HCT116 (cell line): ENCODE data around the gene LRRC56. TPM values are rescaled to one million over a fixed set of nuclear protein-coding genes. Genes with fewer than 3 reads are reported as not detected.
A peak's percentile ranks its signal among the peaks of the same experiment; 100 is the strongest.

Source experiments
- ATAC-seq: fragments of 200-7000 bp; cut with Tn5 transposase; 2 replicates; pipeline ENCODE4 v1.9.1; 2020; ENCODE audit warnings: mild to moderate bottlenecking, moderate library complexity
- BruUV-seq: library from RNA; stranded (reverse); fragments of 400-500 nt; replicated peaks from 2 replicates; lab custom pipeline; 2021; lab: Mats Ljungman, UMichigan
- CTCF ChIA-PET: fragments of 300-600 bp; sonication (Branson Sonifier 250); formaldehyde crosslinking; loops from one replicate; lab custom pipeline; 2021; ENCODE audit warnings: antibody characterized with exemption; lab: Charles Lee
- POLR2A ChIA-PET: fragments of 300-600, 350-600 bp; sonication (Branson Sonifier 250); formaldehyde crosslinking; loops from one replicate; lab custom pipeline; 2021; ENCODE audit warnings: antibody characterized with exemption; lab: Charles Lee
- RAD21 ChIA-PET, 2 experiments: fragments of 300-600 bp; sonication (Branson Sonifier 250); formaldehyde crosslinking; loops; one replicate each; lab custom pipeline; 2023; ENCODE audit warnings: low total read pairs in 2 of 2; ENCODE audit not compliant: uncharacterized antibody in 2 of 2, unreplicated experiment in 2 of 2, low non-redundant PET in 1 of 2; lab: Charles Lee
- DNase-seq: peaks from one replicate; pipeline ENCODE4 v3.0.0-alpha.2; 2010; ENCODE audit warnings: low read depth, low spot score
- H2AFZ ChIP-seq: fragments of 200-600 bp; shearing (Covaris generic), sonication (generic); 2 replicates; pipeline ENCODE4 v1.6.1; 2017; ENCODE audit warnings: low read depth, mixed run types, mixed read lengths, antibody characterized with exemption, low read length; ENCODE audit not compliant: poor library complexity, severe bottlenecking
- H3K27ac ChIP-seq: 2 replicates; pipeline ENCODE4 v1.5.1; 2012; ENCODE audit warnings: low read depth, low read length
- H3K27me3 ChIP-seq: fragments of 200-600 bp; sonication (generic); 2 replicates; pipeline ENCODE4 v1.6.1; 2016; ENCODE audit warnings: mixed run types, low read length, mixed read lengths; ENCODE audit not compliant: insufficient read depth
- H3K36me3 ChIP-seq, 2 experiments: fragments of 200-500 bp in 1 of 2; fragments of 200-600 bp in 1 of 2; sonication (Bioruptor generic) in 1 of 2; sonication (generic) in 1 of 2; 2 replicates each; pipeline versions ENCODE4 v1.5.1 to v1.6.1; 2014 to 2016; ENCODE audit warnings: low read length in 2 of 2, inconsistent platforms in 1 of 2, mixed read lengths in 1 of 2, mixed run types in 1 of 2; ENCODE audit not compliant: insufficient read depth in 2 of 2, control insufficient read depth in 1 of 2
- H3K4me1 ChIP-seq, 2 experiments: fragments of 200-600 bp in 1 of 2; sonication (generic) in 1 of 2; 2 replicates each; pipeline versions ENCODE4 v1.5.1 to v1.6.1; 2012 to 2017; ENCODE audit warnings: low read length in 2 of 2, inconsistent platforms in 1 of 2, mild to moderate bottlenecking in 1 of 2, mixed read lengths in 1 of 2, mixed run types in 1 of 2, moderate library complexity in 1 of 2; ENCODE audit not compliant: insufficient read depth in 2 of 2, control insufficient read depth in 1 of 2
- H3K4me2 ChIP-seq: fragments of 200-600 bp; sonication (generic); 2 replicates; pipeline ENCODE4 v1.6.1; 2017; ENCODE audit warnings: mixed run types, low read length, mixed read lengths
- H3K4me3 ChIP-seq, 2 experiments: fragments of 200-600 bp in 1 of 2; sonication (generic) in 1 of 2; replicated peaks in 1 of 2; 2 replicates each; pipeline ENCODE4 v1.5.1; 2011 to 2016; ENCODE audit warnings: low read length in 2 of 2, control low read depth in 1 of 2, low read depth in 1 of 2, mild to moderate bottlenecking in 1 of 2, mixed read lengths in 1 of 2, mixed run types in 1 of 2
- H3K79me2 ChIP-seq: fragments of 200-600 bp; sonication (generic); 2 replicates; pipeline ENCODE4 v1.6.1; 2017; ENCODE audit warnings: mild to moderate bottlenecking, mixed run types, low read length, moderate library complexity, mixed read lengths; ENCODE audit not compliant: insufficient read depth
- H3K9ac ChIP-seq: fragments of 200-600 bp; sonication (generic); 2 replicates; pipeline ENCODE4 v1.6.1; 2016; ENCODE audit warnings: low read length, mixed read lengths
- H3K9me2 ChIP-seq: fragments of 200-600 bp; sonication (generic), shearing (Covaris generic); 2 replicates; pipeline ENCODE4 v1.6.1; 2017; ENCODE audit warnings: mixed run types, mild to moderate bottlenecking, moderate library complexity; ENCODE audit not compliant: insufficient read depth
- H3K9me3 ChIP-seq, 2 experiments: fragments of 200-500 bp in 1 of 2; fragments of 200-600 bp in 1 of 2; sonication (Bioruptor generic) in 1 of 2; sonication (generic) in 1 of 2; 2 replicates each; pipeline ENCODE4 v1.6.1; 2014 to 2017; ENCODE audit warnings: low read length in 2 of 2, mixed read lengths in 2 of 2, inconsistent platforms in 1 of 2, low read depth in 1 of 2, mild to moderate bottlenecking in 1 of 2, mixed run types in 1 of 2, moderate library complexity in 1 of 2; ENCODE audit not compliant: control insufficient read depth in 1 of 2, insufficient read depth in 1 of 2
- H4K20me1 ChIP-seq: fragments of 200-600 bp; sonication (generic), shearing (Covaris generic); 2 replicates; pipeline ENCODE4 v1.6.1; 2017; ENCODE audit warnings: mixed run types, mild to moderate bottlenecking, moderate library complexity; ENCODE audit not compliant: insufficient read depth
- ATF3 ChIP-seq: IDR thresholded peaks from 2 replicates; pipeline ENCODE4 v1.6.1; 2012
- CBX3 ChIP-seq: IDR thresholded peaks from 2 replicates; pipeline ENCODE4 v1.6.1; 2012; ENCODE audit warnings: low read depth
- CEBPB ChIP-seq: IDR thresholded peaks from 2 replicates; pipeline ENCODE4 v1.6.1; 2012; ENCODE audit warnings: low read depth
- CTCF ChIP-seq, 3 experiments: fragments of 200-600 bp in 1 of 3; sonication (generic) in 1 of 3; IDR thresholded peaks in 2 of 3; conservative IDR thresholded peaks in 1 of 3; 2 replicates each; pipeline ENCODE4 v1.5.1; 2012 to 2017; ENCODE audit warnings: low read depth in 2 of 3, low read length in 2 of 3, antibody characterized with exemption in 1 of 3, borderline replicate concordance in 1 of 3, control low read depth in 1 of 3, mild to moderate bottlenecking in 1 of 3, mixed read lengths in 1 of 3, mixed run types in 1 of 3, moderate library complexity in 1 of 3; ENCODE audit not compliant: insufficient read depth in 1 of 3
- ELF1 ChIP-seq: IDR thresholded peaks from 2 replicates; pipeline ENCODE4 v1.6.1; 2012; ENCODE audit warnings: low read depth, borderline replicate concordance
- EZH2 ChIP-seq: fragments of 200-600 bp; sonication (generic); IDR thresholded peaks from 2 replicates; pipeline ENCODE4 v1.6.1; 2017; ENCODE audit warnings: antibody characterized with exemption, mixed run types
- EZH2phosphoT487 ChIP-seq: fragments of 200-600 bp; IDR thresholded peaks from 2 replicates; pipeline ENCODE4 v1.6.1; 2018; ENCODE audit warnings: antibody characterized with exemption, borderline replicate concordance
- FOSL1 ChIP-seq: IDR thresholded peaks from 2 replicates; pipeline ENCODE4 v1.6.1; 2012; ENCODE audit warnings: low read depth
- JUND ChIP-seq: IDR thresholded peaks from 2 replicates; pipeline ENCODE4 v1.6.1; 2012
- MAX ChIP-seq: IDR thresholded peaks from 2 replicates; pipeline ENCODE4 v1.6.1; 2012
- POLR2A ChIP-seq: IDR thresholded peaks from 2 replicates; pipeline ENCODE4 v1.7.0; 2011; ENCODE audit warnings: borderline replicate concordance; ENCODE audit not compliant: insufficient read depth, insufficient read length; ENCODE audit errors: extremely low read depth
- RAD21 ChIP-seq: IDR thresholded peaks from 2 replicates; pipeline ENCODE4 v1.6.1; 2012; ENCODE audit warnings: low read depth, mild to moderate bottlenecking
- SP1 ChIP-seq: IDR thresholded peaks from 2 replicates; pipeline ENCODE4 v1.6.1; 2012; ENCODE audit warnings: low read depth
- SRF ChIP-seq: IDR thresholded peaks from 2 replicates; pipeline ENCODE4 v1.6.1; 2012; ENCODE audit warnings: low read depth
- TCF7L2 ChIP-seq: IDR thresholded peaks from 2 replicates; pipeline ENCODE4 v1.7.0; 2011; ENCODE audit warnings: borderline replicate concordance, inconsistent platforms; ENCODE audit not compliant: insufficient read depth, insufficient read length; ENCODE audit errors: extremely low read depth
- YY1 ChIP-seq: IDR thresholded peaks from 2 replicates; pipeline ENCODE4 v1.6.1; 2011; ENCODE audit warnings: low read length, low read depth, moderate library complexity, mild to moderate bottlenecking; ENCODE audit not compliant: insufficient replicate concordance; ENCODE audit errors: extremely low read depth
- ZBTB33 ChIP-seq: IDR thresholded peaks from 2 replicates; pipeline ENCODE4 v1.6.1; 2011; ENCODE audit warnings: mild to moderate bottlenecking, low read length, moderate library complexity; ENCODE audit not compliant: insufficient replicate concordance; ENCODE audit errors: extremely low read depth
- ZFX ChIP-seq: fragments of 450-650 bp; IDR thresholded peaks from 2 replicates; pipeline ENCODE4 v1.6.1; 2017
- intact Hi-C: fragments of 100-400 bp; cut with micrococcal nuclease; formaldehyde crosslinking; loops from 2 replicates; pipeline ENCODE4 v1.10.0; 2022
- total RNA-seq: library from RNA; stranded (reverse); gene quantifications from one replicate; pipeline ENCODE4 v1.2.1, GENCODE V29; 2021; ENCODE audit not compliant: unreplicated experiment
- TF ChIP-seq, protein P1 (sequence below): IDR thresholded peaks from 2 replicates; pipeline ENCODE4 v1.6.1; 2012; ENCODE audit warnings: low read depth

The LRRC56 gene
- total RNA-seq, 1 experiment from 2014 or later: 9.1 TPM

- peaks cover 20 to 62% of the 10 kb centered on the region in 2 experiments for H3K4me1 ChIP-seq
- no peak for DNase-seq
- H3K36me3 ChIP-seq: 0 out of 4 replicates have a peak, but pooled peaks cover 0 to 3% of the 10 kb centered on the region in 2 experiments
- intact Hi-C loops: no loop called here
- no peaks in the 10 kb centered on the region for H3K9me3 ChIP-seq
- ATAC-seq: no peak
- no peak overlapping the region; the same call in 1 of the 2 replicates for H3K27ac ChIP-seq
- peak overlapping the region; percentile 25; the same call in 1 of the 2 replicates for H3K4me2 ChIP-seq
- H3K9ac ChIP-seq: no peak overlapping the region
- H3K27me3 ChIP-seq: no peaks in the 10 kb centered on the region
- ChIA-PET CTCF (interaction anchor here (0.9 kb wide), 1 partner anchor 17 kb away, joined by 4 read pairs; no protein-coding TSS in a partner anchor), RAD21 (no interaction called here), POLR2A (interaction anchor here (2.1 kb wide), 1 partner anchor 12 kb away, joined by 8 read pairs; the partner anchor contains the start of gene PHRF1)
- no peaks in the 10 kb centered on the region for H3K9me2 ChIP-seq
- no peak overlapping the region for H3K4me3 ChIP-seq
- no peaks in the 10 kb centered on the region for H4K20me1 ChIP-seq
- no TSS peak for BruUV-seq
- peaks cover 15% of the 10 kb centered on the region for H3K79me2 ChIP-seq
- no peak overlapping the region for H2AFZ ChIP-seq
- no peak for TF ChIP-seq POLR2A
- TF ChIP-seq MAX: no peak
- TF ChIP-seq, protein P1, sequence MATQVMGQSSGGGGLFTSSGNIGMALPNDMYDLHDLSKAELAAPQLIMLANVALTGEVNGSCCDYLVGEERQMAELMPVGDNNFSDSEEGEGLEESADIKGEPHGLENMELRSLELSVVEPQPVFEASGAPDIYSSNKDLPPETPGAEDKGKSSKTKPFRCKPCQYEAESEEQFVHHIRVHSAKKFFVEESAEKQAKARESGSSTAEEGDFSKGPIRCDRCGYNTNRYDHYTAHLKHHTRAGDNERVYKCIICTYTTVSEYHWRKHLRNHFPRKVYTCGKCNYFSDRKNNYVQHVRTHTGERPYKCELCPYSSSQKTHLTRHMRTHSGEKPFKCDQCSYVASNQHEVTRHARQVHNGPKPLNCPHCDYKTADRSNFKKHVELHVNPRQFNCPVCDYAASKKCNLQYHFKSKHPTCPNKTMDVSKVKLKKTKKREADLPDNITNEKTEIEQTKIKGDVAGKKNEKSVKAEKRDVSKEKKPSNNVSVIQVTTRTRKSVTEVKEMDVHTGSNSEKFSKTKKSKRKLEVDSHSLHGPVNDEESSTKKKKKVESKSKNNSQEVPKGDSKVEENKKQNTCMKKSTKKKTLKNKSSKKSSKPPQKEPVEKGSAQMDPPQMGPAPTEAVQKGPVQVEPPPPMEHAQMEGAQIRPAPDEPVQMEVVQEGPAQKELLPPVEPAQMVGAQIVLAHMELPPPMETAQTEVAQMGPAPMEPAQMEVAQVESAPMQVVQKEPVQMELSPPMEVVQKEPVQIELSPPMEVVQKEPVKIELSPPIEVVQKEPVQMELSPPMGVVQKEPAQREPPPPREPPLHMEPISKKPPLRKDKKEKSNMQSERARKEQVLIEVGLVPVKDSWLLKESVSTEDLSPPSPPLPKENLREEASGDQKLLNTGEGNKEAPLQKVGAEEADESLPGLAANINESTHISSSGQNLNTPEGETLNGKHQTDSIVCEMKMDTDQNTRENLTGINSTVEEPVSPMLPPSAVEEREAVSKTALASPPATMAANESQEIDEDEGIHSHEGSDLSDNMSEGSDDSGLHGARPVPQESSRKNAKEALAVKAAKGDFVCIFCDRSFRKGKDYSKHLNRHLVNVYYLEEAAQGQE: no peak
- no peak for TF ChIP-seq SP1
- TF ChIP-seq ZFX: no peak
- no peak for TF ChIP-seq ZBTB33
- no peak for TF ChIP-seq EZH2phosphoT487
- TF ChIP-seq YY1: no peak
- no peak for TF ChIP-seq FOSL1
- no peak for TF ChIP-seq RAD21
- no peak for TF ChIP-seq CEBPB
- no peak for TF ChIP-seq ELF1
- TF ChIP-seq CBX3: no peak
- TF ChIP-seq JUND: no peak
- TF ChIP-seq SRF: no peak
- no peak for TF ChIP-seq EZH2
- no peak for TF ChIP-seq TCF7L2
- no peak for TF ChIP-seq CTCF (IDR thresholded peaks at IDR 0.05 in 2 of 3, conservative IDR thresholded peaks at IDR 0.05 in 1 of 3; ENCODE audit: borderline replicate concordance in 1 of 3, insufficient read depth in 1 of 3, low read depth in 2 of 3, low read length in 2 of 3)
- no peak for TF ChIP-seq ATF3
These were observed 26.7 kb downstream of the LRRC56 start for GRCh38 chr11:563812-564578.
